Loucy (cell line): ENCODE measurements around the gene STK11IP.

ENCODE experiments used
- H2AFZ ChIP-seq: fragments of 200-600 bp; sonication (generic); 2 replicates; pipeline ENCODE4 v1.6.0; 2016; ENCODE audit warnings: antibody characterized with exemption, mild to moderate bottlenecking, low read length, moderate library complexity
- H3F3A ChIP-seq: fragments of 200-600 bp; 2 replicates; pipeline ENCODE4 v1.6.0; 2016; ENCODE audit warnings: antibody characterized with exemption, low read depth, mild to moderate bottlenecking
- H3K27me3 ChIP-seq: fragments of 200-600 bp; sonication (generic); 2 replicates; pipeline ENCODE4 v1.6.1; 2014; ENCODE audit warnings: low read length, mild to moderate bottlenecking; ENCODE audit not compliant: insufficient read depth, poor library complexity, severe bottlenecking
- H3K36me3 ChIP-seq: fragments of 200-600 bp; sonication (generic); 2 replicates; pipeline ENCODE4 v1.6.1; 2016; ENCODE audit warnings: low read length; ENCODE audit not compliant: insufficient read depth
- H3K4me1 ChIP-seq: fragments of 200-600 bp; sonication (generic); 2 replicates; pipeline ENCODE4 v1.5.1; 2014; ENCODE audit warnings: low read length, mild to moderate bottlenecking; ENCODE audit not compliant: insufficient read depth, poor library complexity, severe bottlenecking
- H3K4me2 ChIP-seq: fragments of 200-600 bp; sonication (generic); 2 replicates; pipeline ENCODE4 v1.6.0; 2014; ENCODE audit warnings: antibody characterized with exemption, low read length, low read depth, mild to moderate bottlenecking; ENCODE audit not compliant: poor library complexity, severe bottlenecking
- H3K4me3 ChIP-seq: fragments of 200-600 bp; sonication (generic); 2 replicates; pipeline ENCODE4 v1.5.1; 2014; ENCODE audit warnings: low read length, mild to moderate bottlenecking, mixed read lengths; ENCODE audit not compliant: poor library complexity, severe bottlenecking
- H3K79me2 ChIP-seq: fragments of 200-600 bp; sonication (generic); 2 replicates; pipeline ENCODE4 v1.6.1; 2014; ENCODE audit warnings: low read length; ENCODE audit not compliant: insufficient read depth
- H3K9ac ChIP-seq: fragments of 200-600 bp; sonication (generic); 2 replicates; pipeline ENCODE4 v1.6.0; 2014; ENCODE audit warnings: mild to moderate bottlenecking, low read depth, low read length, moderate library complexity; ENCODE audit not compliant: poor library complexity, severe bottlenecking
- H3K9me2 ChIP-seq: fragments of 200-600 bp; sonication (generic); replicated peaks from 2 replicates; pipeline ENCODE4 v1.6.1; 2016; ENCODE audit warnings: low read depth, low read length, mixed read lengths
- H3K9me3 ChIP-seq: fragments of 200-600 bp; sonication (generic); 2 replicates; pipeline ENCODE4 v1.6.1; 2014; ENCODE audit warnings: mild to moderate bottlenecking, antibody characterized with exemption, low read length, low read depth; ENCODE audit not compliant: insufficient read depth
- H4K20me1 ChIP-seq: fragments of 200-600 bp; sonication (generic); 2 replicates; pipeline ENCODE4 v1.6.0; 2014; ENCODE audit warnings: antibody characterized with exemption, low read length, mild to moderate bottlenecking; ENCODE audit not compliant: insufficient read depth, poor library complexity, severe bottlenecking
- EZH2phosphoT487 ChIP-seq: fragments of 200-600 bp; IDR thresholded peaks from 2 replicates; pipeline ENCODE4 v1.6.1; 2018; ENCODE audit warnings: antibody characterized with exemption, mild to moderate bottlenecking, moderate library complexity, borderline replicate concordance
- TF ChIP-seq, protein P1 (sequence below): fragments of 200-600 bp; sonication (generic); conservative IDR thresholded peaks from 2 replicates; pipeline ENCODE4 v1.5.1; 2014; ENCODE audit warnings: mild to moderate bottlenecking, antibody characterized with exemption, low read length

The STK11IP gene

GRCh38 chr2:219619235-219619634 is 21.6 kb downstream of the STK11IP start:
- no peak overlapping the region for H3K4me3 ChIP-seq
- peaks cover 5% of the 10 kb centered on the region; the same call in 1 of the 2 replicates for H3K36me3 ChIP-seq
- H3K79me2 ChIP-seq: no peaks in the 10 kb centered on the region
- no peak overlapping the region for H3K4me2 ChIP-seq
- H4K20me1 ChIP-seq: no peaks in the 10 kb centered on the region
- no peak overlapping the region for H3K9ac ChIP-seq
- H3K4me1 ChIP-seq: no peaks in the 10 kb centered on the region
- no peaks in the 10 kb centered on the region for H3F3A ChIP-seq
- H3K9me3 ChIP-seq: no peaks in the 10 kb centered on the region
- H2AFZ ChIP-seq: no peak overlapping the region
- H3K9me2 ChIP-seq: no peaks in the 10 kb centered on the region
- TF ChIP-seq EZH2phosphoT487: no peak
- TF ChIP-seq, protein P1, sequence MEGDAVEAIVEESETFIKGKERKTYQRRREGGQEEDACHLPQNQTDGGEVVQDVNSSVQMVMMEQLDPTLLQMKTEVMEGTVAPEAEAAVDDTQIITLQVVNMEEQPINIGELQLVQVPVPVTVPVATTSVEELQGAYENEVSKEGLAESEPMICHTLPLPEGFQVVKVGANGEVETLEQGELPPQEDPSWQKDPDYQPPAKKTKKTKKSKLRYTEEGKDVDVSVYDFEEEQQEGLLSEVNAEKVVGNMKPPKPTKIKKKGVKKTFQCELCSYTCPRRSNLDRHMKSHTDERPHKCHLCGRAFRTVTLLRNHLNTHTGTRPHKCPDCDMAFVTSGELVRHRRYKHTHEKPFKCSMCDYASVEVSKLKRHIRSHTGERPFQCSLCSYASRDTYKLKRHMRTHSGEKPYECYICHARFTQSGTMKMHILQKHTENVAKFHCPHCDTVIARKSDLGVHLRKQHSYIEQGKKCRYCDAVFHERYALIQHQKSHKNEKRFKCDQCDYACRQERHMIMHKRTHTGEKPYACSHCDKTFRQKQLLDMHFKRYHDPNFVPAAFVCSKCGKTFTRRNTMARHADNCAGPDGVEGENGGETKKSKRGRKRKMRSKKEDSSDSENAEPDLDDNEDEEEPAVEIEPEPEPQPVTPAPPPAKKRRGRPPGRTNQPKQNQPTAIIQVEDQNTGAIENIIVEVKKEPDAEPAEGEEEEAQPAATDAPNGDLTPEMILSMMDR: no peak
- H3K27me3 ChIP-seq: no peaks in the 10 kb centered on the region

DNA sequence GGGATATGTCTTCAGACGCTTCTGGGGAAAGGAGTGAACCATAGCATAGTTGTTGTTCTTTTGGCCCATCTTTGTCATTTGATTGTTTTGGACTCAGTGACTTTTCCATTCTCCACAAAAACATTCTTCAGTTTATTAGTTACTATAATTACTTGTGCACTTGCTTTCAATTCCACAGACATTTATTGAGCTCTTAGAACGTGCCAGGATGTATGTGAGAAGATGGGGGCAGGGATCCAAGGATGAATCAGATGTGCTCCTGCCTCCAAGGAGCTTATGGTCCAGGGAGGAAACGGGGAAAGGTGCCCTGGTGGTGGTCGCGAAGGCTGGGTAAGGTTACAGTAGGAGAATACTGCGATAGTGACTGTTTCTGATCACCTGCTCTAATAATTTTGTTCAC is 22.9 kb downstream of the STK11IP start:
- H3F3A ChIP-seq: no peaks in the 10 kb centered on the region
- H3K36me3 ChIP-seq: peaks cover 5% of the 10 kb centered on the region; the same call in 1 of the 2 replicates
- H3K4me2 ChIP-seq: no peak overlapping the region
- no peaks in the 10 kb centered on the region for H3K27me3 ChIP-seq
- H3K79me2 ChIP-seq: no peaks in the 10 kb centered on the region
- TF ChIP-seq EZH2phosphoT487: no peak
- TF ChIP-seq, protein P1: no peak
- no peak overlapping the region for H2AFZ ChIP-seq
- H3K9me2 ChIP-seq: no peaks in the 10 kb centered on the region
- no peak overlapping the region for H3K9ac ChIP-seq
- no peak overlapping the region for H3K4me3 ChIP-seq
- H3K4me1 ChIP-seq: no peaks in the 10 kb centered on the region
- no peaks in the 10 kb centered on the region for H4K20me1 ChIP-seq
- H3K9me3 ChIP-seq: no peaks in the 10 kb centered on the region

DNA sequence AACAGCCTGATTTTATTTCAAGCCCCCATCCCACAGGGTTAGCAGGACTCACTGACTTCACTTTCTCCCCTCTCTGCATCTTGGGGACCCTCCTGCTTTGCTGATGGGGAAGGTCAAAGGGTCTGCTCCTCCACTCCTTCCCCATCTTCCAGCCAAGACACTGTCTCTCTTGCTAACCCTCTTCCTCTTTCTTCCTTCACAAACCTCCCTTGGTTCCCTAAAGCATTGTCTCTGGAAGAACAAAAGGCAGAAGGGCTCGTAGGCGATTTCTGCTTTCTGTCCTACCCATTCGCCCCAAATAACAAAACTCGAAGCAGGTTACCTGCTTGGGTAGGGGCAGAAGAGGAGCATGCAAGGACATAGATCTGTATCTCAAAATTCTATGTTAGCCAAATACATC is 24.3 kb downstream of the STK11IP start:
- H4K20me1 ChIP-seq: no peaks in the 10 kb centered on the region
- no peak overlapping the region for H2AFZ ChIP-seq
- TF ChIP-seq, protein P1: no peak
- no peak for TF ChIP-seq EZH2phosphoT487

More for the DNA sequence above, 24.3 kb downstream of the STK11IP start:
- H3K9ac ChIP-seq: no peak overlapping the region
- no peaks in the 10 kb centered on the region for H3K79me2 ChIP-seq
- no peak overlapping the region for H3K4me2 ChIP-seq
- H3K27me3 ChIP-seq: peaks cover 8% of the 10 kb centered on the region
- H3K9me2 ChIP-seq: no peaks in the 10 kb centered on the region
- no peaks in the 10 kb centered on the region for H3K36me3 ChIP-seq
- no peaks in the 10 kb centered on the region for H3K4me1 ChIP-seq
- H3K4me3 ChIP-seq: no peak overlapping the region
- no peaks in the 10 kb centered on the region for H3K9me3 ChIP-seq
- H3F3A ChIP-seq: no peaks in the 10 kb centered on the region
